Fibroblast of skin of back (primary cell): ENCODE results near the gene PSPH.

ENCODE experiments used
- DNase-seq: peaks from one replicate; pipeline ENCODE4 v3.0.0-alpha.2; 2013

The PSPH gene

GRCh38 chr7:55996856-55997500, 54.3 kb downstream of the PSPH start:
- DNase-seq = no peak

- no peak for DNase-seq
Measured at GRCh38 chr7:55992346-55992745, 58.9 kb downstream of the PSPH start.

GRCh38 chr7:55983537-55983936, 67.7 kb downstream of the PSPH start:
- DNase-seq = no peak

GRCh38 chr7:55980266-55980665, 71.0 kb downstream of the PSPH start:
- no peak for DNase-seq

- peak; percentile 90 for DNase-seq
Measured at GRCh38 chr7:55977831-55978230, 73.4 kb downstream of the PSPH start.

- peak; percentile 23 for DNase-seq
Measured at GRCh38 chr7:55975988-55976633, 75.1 kb downstream of the PSPH start.

GRCh38 chr7:55973747-55974250, 77.4 kb downstream of the PSPH start:
- no peak for DNase-seq

GRCh38 chr7:55970978-55971377, 80.3 kb downstream of the PSPH start:
- no peak for DNase-seq

GRCh38 chr7:55970561-55970960, 80.7 kb downstream of the PSPH start:
- no peak for DNase-seq

GRCh38 chr7:55969391-55969790, 81.9 kb downstream of the PSPH start:
- DNase-seq = no peak

GRCh38 chr7:55966851-55967250, 84.4 kb downstream of the PSPH start:
- DNase-seq = no peak

- DNase-seq = peak; percentile 48
Measured at GRCh38 chr7:55965805-55966421, 85.3 kb downstream of the PSPH start.

GRCh38 chr7:55965100-55965470, 86.2 kb downstream of the PSPH start:
- DNase-seq = no peak

GRCh38 chr7:55964261-55965099, 86.8 kb downstream of the PSPH start, which contains the start of gene NIPSNAP2:
Gene NIPSNAP2 (plus strand): TSS chr7:55964585. CDS start chr7:55964610, 25 bp downstream.
- peak; percentile 69 for DNase-seq

- DNase-seq = no peak
Measured at GRCh38 chr7:55963584-55964168, 87.6 kb downstream of the PSPH start.

GRCh38 chr7:55962014-55962413, 89.2 kb downstream of the PSPH start:
- peak; percentile 49 for DNase-seq
